Forelimb muscle (tissue), 1 donor: ENCODE data around the gene PRUNE2. TPM values are rescaled to one million over a fixed set of nuclear protein-coding genes. Genes with fewer than 3 reads are reported as not detected.
"Not testable (repeated sequence)": the region's sequence is repeated elsewhere in the genome, so short reads cannot be mapped to it uniquely, and the experiment has no call there.

Experiments used
- DNase-seq: peaks from one replicate; pipeline ENCODE4 v3.0.0-alpha.2; 2013; ENCODE audit warnings: low read depth
- polyA plus RNA-seq: library from polyadenylated mRNA; unstranded; fragments of 120-200 nt; gene quantifications from one replicate; pipeline ENCODE4 v1.2.1, GENCODE V29; 2013; ENCODE audit not compliant: insufficient read length

The PRUNE2 gene
- polyA plus RNA-seq, 1 donor: 10.8 TPM

- DNase-seq: peak; percentile 32
Measured at GRCh38 chr9:76873056-76873792, 32.7 kb downstream of the PRUNE2 start.

DNA sequence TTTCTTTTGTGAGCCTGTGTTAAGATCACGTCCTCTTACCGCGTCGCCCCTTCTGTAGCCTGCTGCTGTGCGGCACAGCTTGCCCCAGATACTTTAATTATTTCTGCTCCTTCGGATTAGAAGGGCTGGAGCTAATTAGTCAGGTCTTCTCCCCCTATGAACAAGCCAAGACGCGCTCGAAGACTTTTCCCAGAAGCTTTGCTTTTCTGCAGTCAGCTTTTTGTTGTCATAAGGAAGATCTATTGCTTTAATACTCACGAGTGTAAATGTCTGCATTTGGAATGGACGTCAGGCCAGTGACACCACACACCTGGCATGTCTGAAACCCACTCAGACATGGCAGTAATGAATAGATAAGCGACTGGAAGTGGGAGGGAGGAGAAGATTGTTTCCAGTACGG lies 37.0 kb downstream of the PRUNE2 start:
- DNase-seq: no peak

DNA sequence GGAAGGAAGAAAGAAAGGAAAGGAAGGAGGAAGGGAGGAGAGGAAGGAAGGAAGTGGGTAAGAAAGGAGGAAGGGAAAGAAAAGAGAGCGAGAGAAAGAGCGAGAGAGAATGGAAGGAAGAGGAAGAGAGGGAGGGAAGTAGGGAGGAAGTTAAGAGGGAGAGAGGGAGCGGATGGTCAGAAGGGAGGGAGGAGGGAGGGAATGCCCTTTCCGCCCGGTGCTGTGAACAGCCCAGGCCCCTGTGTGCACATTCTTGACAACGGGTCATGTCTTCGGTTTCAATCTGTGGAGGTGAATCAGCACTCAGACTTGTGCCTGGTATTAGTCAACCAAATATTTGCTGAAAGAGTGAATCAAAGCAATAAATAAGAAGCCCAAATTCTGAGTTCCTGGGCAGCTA lies 39.2 kb downstream of the PRUNE2 start:
- DNase-seq: no peak

DNA sequence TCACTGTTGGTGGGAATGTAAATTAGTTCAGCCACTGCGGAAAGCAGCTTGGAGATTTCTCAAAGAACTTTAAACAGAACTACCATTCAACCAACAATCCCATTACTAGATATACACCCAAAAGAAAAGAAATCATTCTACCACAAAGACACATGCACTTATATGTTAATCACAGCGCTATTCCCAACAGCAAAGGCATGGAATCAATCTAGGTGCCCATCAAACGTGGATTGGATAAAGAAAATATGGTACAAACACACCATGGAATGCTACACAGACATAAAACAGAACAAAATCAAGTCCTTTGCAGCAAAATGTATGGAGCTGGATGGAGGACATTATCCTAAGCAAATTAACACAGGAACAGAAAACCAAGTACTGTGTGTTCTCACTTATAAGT lies 42.1 kb downstream of the PRUNE2 start:
- no peak for DNase-seq

DNA sequence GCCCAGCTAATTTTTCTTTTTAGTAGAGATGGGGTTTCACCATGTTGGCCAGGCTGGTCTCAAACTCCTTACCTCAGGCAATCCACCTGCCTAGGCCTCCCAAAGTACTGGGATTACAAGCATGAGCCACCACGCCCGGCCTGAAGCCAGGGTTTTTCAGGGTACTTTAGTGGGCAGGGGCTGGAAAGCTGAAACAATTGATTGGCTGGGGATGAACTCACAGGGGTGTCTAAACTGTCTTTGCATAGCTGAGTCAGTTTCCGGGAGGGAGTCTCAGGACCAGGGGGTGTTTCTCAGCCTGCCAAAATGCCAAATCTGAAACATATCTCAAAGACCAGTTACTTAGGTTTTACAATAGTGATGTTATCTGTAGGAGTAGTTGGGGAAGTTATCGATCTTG lies 46.1 kb downstream of the PRUNE2 start:
- DNase-seq: no peak

DNA sequence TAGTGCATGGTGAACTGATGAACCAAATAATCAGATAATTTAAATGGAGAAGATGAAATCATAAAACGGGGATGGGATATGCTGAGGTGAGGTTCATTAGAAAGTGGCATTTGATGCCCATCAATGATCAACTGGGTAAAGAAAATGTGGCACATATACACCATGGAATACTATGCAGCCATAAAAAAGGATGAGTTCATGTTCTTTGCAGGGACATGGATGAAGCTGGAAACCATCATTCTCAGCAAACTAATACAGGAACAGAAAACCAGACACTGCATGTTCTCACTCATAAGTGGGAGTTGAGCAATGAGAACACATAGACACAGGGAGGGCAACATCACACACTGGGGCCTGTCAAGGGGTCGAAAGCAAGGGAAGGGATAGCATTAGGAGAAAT lies 47.7 kb downstream of the PRUNE2 start:
- DNase-seq: not testable (repeated sequence)

GRCh38 chr9:76856016-76856415 lies 49.9 kb downstream of the PRUNE2 start:
- DNase-seq: no peak

DNA sequence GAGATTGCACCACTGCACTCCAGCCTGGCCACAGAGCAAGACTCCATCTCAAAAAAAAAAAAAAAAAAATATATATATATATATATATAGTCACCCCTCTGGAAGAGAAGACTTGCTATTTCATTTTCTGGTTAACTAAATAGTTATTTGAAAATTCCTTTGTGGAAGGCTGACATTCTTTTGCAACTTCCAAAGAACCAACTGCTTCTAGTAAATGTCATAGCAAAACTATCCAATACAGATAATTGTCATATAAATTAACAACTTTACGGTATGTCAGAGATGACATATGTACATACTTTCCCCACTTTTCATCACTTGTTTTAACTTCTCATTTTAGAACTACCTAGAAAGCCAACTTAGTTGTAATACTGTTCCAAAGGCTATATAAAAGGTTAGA lies 50.9 kb downstream of the PRUNE2 start:
- no peak for DNase-seq

DNA sequence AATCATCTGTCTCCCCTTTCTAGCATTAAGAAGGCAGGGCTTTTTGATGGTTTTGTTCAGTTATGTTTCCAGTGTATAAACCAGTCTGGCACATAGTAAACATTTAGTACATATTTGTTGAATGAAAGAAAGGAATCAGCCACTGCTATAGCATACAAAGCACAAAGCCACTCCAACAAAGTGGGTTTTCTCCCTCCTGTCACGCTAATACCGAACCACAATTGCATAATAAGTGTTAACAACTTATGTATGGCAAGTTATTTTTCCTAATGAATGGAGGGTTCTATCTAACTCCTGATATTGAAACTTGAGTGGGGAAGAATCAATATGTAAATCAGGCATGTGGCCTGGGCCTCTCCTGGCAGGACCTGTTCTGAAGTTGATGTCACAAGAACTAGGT lies 53.9 kb downstream of the PRUNE2 start:
- no peak for DNase-seq

DNA sequence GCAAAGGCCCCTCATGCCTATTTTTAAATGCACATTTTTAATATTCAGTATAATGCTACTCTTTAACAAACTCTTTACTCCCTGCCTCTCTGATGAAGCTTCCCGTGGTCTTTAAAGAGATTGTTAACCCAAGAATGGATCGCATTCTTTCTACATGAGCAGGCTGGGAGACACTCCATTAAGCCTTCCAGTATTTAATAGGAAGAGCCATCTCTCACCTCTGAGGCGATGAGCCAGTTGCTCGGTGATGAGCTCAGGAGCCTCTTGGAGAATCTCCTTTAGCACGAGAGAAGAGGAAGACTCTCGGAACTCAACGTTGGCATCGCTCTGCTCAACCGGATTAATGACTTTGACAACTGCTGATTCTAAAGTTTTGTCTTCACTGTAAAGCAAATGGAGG lies 59.6 kb downstream of the PRUNE2 start:
- DNase-seq: no peak

- DNase-seq: no peak
Measured at GRCh38 chr9:76845254-76845653, 60.7 kb downstream of the PRUNE2 start.

GRCh38 chr9:76835571-76836283 lies 70.2 kb downstream of the PRUNE2 start:
- no peak for DNase-seq

- no peak for DNase-seq
Measured at GRCh38 chr9:76828447-76828846, 77.5 kb downstream of the PRUNE2 start.

DNA sequence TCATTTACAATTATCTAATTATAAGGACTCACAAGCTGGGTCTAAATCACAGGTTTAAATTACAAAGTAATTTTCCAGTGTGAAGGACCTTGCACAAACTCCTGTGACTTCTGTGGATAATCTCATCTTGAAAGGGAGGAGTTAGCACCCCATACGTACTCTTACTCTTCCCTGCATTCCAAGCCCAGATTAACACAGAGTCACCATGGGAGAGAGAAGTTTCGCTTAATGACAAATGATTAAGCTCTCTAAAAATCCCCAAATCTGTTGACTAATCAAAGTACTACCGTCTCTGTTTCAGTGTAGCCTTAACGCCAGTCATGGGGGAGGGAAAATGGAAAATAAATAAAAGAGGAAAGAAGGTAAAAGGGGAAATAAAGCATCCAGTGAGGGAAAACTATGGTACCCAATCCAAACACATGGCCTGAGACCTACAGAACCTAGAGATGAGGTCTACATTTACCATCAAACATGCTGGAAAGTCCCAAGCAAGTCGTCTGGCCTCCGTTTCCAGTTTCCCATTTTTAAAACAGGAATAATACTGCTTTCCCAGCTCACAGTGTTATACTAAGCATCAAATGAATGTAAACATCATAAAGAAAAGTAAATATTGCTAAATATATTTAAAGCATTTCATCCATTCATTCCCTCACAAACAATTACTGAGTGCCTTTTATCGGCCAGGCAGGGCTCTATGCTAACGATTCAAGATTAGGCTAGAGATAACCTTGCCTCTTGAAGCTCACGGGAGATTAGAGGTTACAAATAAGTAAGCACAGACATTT lies 78.4 kb downstream of the PRUNE2 start:
- DNase-seq: no peak

DNA sequence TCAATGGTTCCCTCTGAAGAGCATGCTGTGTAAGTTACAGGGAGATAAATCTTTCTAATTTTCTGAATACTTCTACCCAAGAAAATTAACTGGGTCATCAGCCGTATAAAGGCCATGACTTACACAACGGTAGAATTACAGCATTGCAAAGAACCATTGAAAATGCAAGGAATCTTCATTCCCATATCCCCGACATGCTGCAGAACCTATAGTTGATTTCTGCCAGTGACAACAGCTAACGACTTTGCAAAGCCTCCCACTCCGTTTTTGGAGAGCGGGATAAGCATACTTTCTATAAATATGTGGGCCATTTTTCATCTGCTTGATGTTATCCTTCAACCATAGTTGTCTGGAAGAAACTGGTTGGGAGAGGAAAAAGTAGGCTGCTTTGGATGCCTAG lies 85.5 kb downstream of the PRUNE2 start:
- DNase-seq: no peak

- no peak for DNase-seq
Measured at GRCh38 chr9:76818271-76818670, 87.6 kb downstream of the PRUNE2 start.

- DNase-seq: no peak
Measured at GRCh38 chr9:76817489-76817888, 88.4 kb downstream of the PRUNE2 start.

DNA sequence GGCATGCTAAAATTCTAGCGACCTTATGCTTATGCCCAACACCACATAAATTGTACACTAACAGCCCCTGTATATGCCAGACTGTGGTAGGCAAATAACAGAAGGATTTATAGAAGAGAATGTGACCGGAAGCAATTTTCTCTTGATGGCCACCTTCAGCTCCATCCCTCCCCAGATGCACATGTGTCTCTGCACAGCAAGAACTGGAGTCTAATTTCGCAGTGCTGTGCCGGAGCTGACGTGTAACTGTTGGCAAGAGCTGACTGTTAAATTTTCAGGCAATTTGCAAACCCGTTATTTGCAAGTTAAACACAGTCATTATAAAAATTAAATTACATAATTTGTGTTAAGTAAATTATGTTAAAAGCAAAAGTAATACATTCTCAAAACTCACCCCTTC lies 93.3 kb downstream of the PRUNE2 start:
- DNase-seq: no peak

- DNase-seq: peak; percentile 13
Measured at GRCh38 chr9:76810377-76810957, 95.4 kb downstream of the PRUNE2 start.

DNA sequence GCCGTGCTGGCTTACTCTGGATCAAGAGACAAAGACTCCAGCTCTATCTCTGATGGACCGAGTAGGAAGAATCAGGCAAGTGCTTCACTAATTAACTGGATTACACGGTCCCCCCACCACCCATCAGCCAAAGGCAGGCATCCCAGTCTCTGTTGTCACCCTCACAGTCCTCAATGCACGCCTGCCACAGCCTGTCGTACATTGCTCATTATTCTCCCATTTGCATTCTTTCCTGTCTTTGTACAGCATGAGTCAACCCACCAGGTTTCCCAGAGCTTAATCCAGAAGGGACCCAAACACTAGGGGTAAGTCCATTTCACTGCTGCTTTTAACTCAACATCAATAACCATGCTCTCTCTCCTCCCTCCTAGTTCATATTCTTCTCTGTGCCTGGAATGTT lies 97.3 kb downstream of the PRUNE2 start:
- DNase-seq: no peak

DNA sequence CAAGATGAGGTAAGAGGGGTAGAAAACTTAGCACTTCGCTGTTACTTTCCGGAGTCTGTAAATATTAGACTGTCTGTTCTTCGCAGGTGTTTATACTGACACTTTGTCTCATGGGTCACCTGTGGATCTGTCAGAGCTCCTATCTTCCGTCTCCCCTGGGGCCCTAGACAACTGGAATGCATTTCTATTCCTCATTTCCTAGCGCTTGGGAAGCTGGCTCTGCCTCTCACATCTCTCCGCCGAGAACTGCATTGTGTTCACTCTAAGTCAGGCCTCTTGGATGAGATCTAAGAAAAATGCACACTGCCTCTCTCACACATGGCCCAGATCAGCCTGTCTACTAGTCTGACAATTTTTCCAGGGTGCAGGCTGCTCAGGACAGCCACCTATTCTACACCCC lies 102.2 kb downstream of the PRUNE2 start:
- no peak for DNase-seq

DNA sequence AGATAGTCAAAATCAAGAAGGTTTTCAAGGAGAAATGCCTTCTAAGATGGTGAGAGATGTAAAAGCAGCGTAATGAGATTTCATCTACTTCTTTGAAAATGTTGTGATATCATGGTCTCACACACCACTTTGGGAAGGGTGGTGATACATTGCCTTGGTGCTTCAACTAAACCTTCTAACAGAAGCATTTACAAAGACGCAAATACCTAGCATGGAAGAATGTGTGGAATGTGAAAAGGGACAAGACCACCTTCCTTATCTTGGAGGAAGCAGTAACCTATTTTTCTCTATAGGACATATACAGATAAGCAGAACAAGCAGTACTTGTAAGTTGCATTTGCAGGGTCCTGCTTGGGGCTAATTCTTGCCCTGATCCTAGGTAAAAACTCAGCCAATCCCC lies 102.8 kb downstream of the PRUNE2 start:
- DNase-seq: no peak
